Mucosa of descending colon (tissue), 3 donors: ENCODE measurements around the gene TP63. TPM values are rescaled to one million over a fixed set of nuclear protein-coding genes. Genes with fewer than 3 reads are reported as not detected.

Experiments
- ATAC-seq: fragments of 200-7000 bp; cut with Tn5 transposase; one replicate; pipeline ENCODE4 v1.9.1; 2020; ENCODE audit warnings: mild to moderate bottlenecking, moderate library complexity
- DNase-seq, 3 donors: peaks; one replicate each; pipeline ENCODE4 v3.0.0-alpha.2; 2020
- H3K36me3 ChIP-seq: fragments of 200-600 bp; one replicate; pipeline ENCODE4 v1.8.0; 2021; ENCODE audit warnings: low read depth, mild to moderate bottlenecking
- H3K4me1 ChIP-seq: fragments of 200-600 bp; one replicate; pipeline ENCODE4 v1.8.0; 2021; ENCODE audit warnings: low read depth, mild to moderate bottlenecking
- H3K4me3 ChIP-seq: fragments of 200-600 bp; one replicate; pipeline ENCODE4 v1.8.0; 2021; ENCODE audit warnings: mild to moderate bottlenecking
- H3K9me3 ChIP-seq: fragments of 200-600 bp; one replicate; pipeline ENCODE4 v1.8.0; 2021; ENCODE audit warnings: mild to moderate bottlenecking
- CTCF ChIP-seq: fragments of 200-600 bp; IDR thresholded peaks from one replicate; pipeline ENCODE4 v1.8.0; 2022; ENCODE audit warnings: antibody characterized with exemption, mild to moderate bottlenecking
- intact Hi-C, 2 donors: fragments of 100-400 bp; cut with DNase I in 1 of 2; cut with micrococcal nuclease in 1 of 2; formaldehyde crosslinking; loops; one replicate each; pipeline versions ENCODE4 v1.11.0 to v1.11.1; 2022; cut with DNase I, micrococcal nuclease
- total RNA-seq, 3 donors: library from RNA; stranded (reverse); fragmentation: NEBNext Ultra II Directional in 2 of 3; extraction: Animal tissue kit (Norgen Biotek cat#: 25700) in 2 of 3; gene quantifications; one replicate each; pipeline versions ENCODE4 v1.2.1 to v1.2.4, GENCODE V29; 2021 to 2023
- donor health status: DM: no; HTN: no; CAD: no; lungs with moderate emphysema.
- donor health status: DM: no; HTN: no; CAD: no.
- donor health status: DM: no; HTN: yes; CAD: no.

Gene TP63
- total RNA-seq, 3 donors from 2014 or later: 0.31 to 0.57 TPM; not detected in 1

- peak; percentile 71 for ATAC-seq
- H3K9me3 ChIP-seq: no peaks in the 10 kb centered on the region
- intact Hi-C loops: no loop called here
- no peaks in the 10 kb centered on the region for H3K4me1 ChIP-seq
- peak in 1 of 3 donors; percentile 38 for DNase-seq
- H3K4me3 ChIP-seq: no peak overlapping the region
- no peak for TF ChIP-seq CTCF
- H3K36me3 ChIP-seq: no peaks in the 10 kb centered on the region
These were observed 89.7 kb downstream of the TP63 start for GRCh38 chr3:189720736-189721417.

GRCh38 chr3:189721873-189722665 is 90.9 kb downstream of the TP63 start:
- Histone ChIP-seq H3K4me1 (no peaks in the 10 kb centered on the region), H3K9me3 (no peaks in the 10 kb centered on the region), H3K4me3 (no peak overlapping the region), H3K36me3 (no peaks in the 10 kb centered on the region)
- ATAC-seq (no peak), DNase-seq (no peak)
- TF ChIP-seq CTCF: no peak
- intact Hi-C loops: no loop called here

- no peaks in the 10 kb centered on the region for H3K9me3 ChIP-seq
- TF ChIP-seq CTCF: no peak
- H3K4me1 ChIP-seq: no peaks in the 10 kb centered on the region
- intact Hi-C loops: no loop called here
- DNase-seq: no peak
- H3K4me3 ChIP-seq: no peak overlapping the region
- H3K36me3 ChIP-seq: no peaks in the 10 kb centered on the region
- no peak for ATAC-seq
These were observed 93.2 kb downstream of the TP63 start for GRCh38 chr3:189724356-189724755.

GRCh38 chr3:189726277-189726676 is 95.1 kb downstream of the TP63 start:
- no peak for ATAC-seq
- no peaks in the 10 kb centered on the region for H3K9me3 ChIP-seq
- H3K4me1 ChIP-seq: no peaks in the 10 kb centered on the region
- intact Hi-C loops: no loop called here
- DNase-seq: no peak
- no peak overlapping the region for H3K4me3 ChIP-seq
- no peaks in the 10 kb centered on the region for H3K36me3 ChIP-seq
- TF ChIP-seq CTCF: no peak

GRCh38 chr3:189727158-189727557 is 96.0 kb downstream of the TP63 start:
- DNase-seq (no peak), ATAC-seq (no peak)
- no peak overlapping the region for H3K4me3 ChIP-seq
- H3K36me3 ChIP-seq: no peaks in the 10 kb centered on the region
- no peaks in the 10 kb centered on the region for H3K9me3 ChIP-seq
- intact Hi-C loops: no loop called here
- H3K4me1 ChIP-seq: no peaks in the 10 kb centered on the region
- TF ChIP-seq CTCF: no peak
